Measurements from ENCODE around the gene LUC7L. TPM values are rescaled to one million over a fixed set of nuclear protein-coding genes. Genes with fewer than 3 reads are reported as not detected.

LUC7L gene
- total and polyA plus RNA-seq, 2 of the 8 experiments (the other 6 are each of a cell fraction or from before 2014, with no cell fraction given): 49.7 to 129 TPM

DNA sequence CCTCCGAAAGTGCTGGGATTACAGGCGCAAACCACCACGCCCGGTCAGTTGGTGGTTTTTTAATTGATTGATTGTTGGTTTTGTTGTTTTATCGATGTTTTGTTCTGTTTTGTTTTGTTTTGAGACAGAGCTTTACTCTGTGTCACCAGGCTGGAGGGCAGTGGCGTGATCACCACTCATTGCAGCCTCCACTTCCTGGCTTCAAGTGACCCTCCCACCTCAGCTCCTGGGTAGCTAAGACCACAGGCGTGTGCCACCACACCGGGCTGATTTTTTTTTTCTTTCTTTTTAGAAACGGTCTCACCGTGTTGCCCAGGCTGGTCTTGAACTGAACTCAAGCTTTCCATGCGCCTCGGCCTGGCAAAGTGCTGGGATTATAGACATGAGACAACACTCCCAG is 17.8 kb upstream of the LUC7L start:
- Histone ChIP-seq H3K79me1 (ENCODE audit: low read depth, low read length) (peaks cover 3% of the 10 kb centered on the region), H3K4me1 (replicated peaks in 1 of 4; ENCODE audit: control insufficient read depth in 3 of 4, insufficient read depth in 4 of 4, low read length in 3 of 4) (no peaks in the 10 kb centered on the region), H4K91ac (replicated peaks; ENCODE audit: insufficient read length, low read length) (no peak overlapping the region), H2AFZ (ENCODE audit: low read length) (no peak overlapping the region), H2BK12ac (ENCODE audit: low read depth, low read length) (no peak overlapping the region), H4K8ac (ENCODE audit: extremely low read depth, insufficient read depth, low read length) (no peak overlapping the region), H3K4me3 (ENCODE audit: extremely low read depth in 1 of 4, insufficient read depth in 2 of 4, low read depth in 3 of 4, low read length in 4 of 4) (no peak overlapping the region), H3K27ac (ENCODE audit: low read depth, low read length) (no peak overlapping the region), H4K5ac (ENCODE audit: insufficient read length, low read depth, low read length) (no peak overlapping the region), H3K14ac (ENCODE audit: insufficient read length) (no peak overlapping the region), H3K4ac (replicated peaks; ENCODE audit: insufficient read length, low read depth, low read length) (no peak overlapping the region), H3K56ac (replicated peaks; ENCODE audit: insufficient read length, low read depth, low read length) (no peak overlapping the region), H3K18ac (ENCODE audit: extremely low read depth, low read length) (no peak overlapping the region), H4K20me1 (replicated peaks in 1 of 2; ENCODE audit: control insufficient read depth in 1 of 2, insufficient read depth in 2 of 2, low read length in 2 of 2) (peaks cover 2 to 6% of the 10 kb centered on the region in 2 experiments), H2BK120ac (replicated peaks; ENCODE audit: low read depth, low read length) (no peak overlapping the region), H2BK20ac (ENCODE audit: low read length) (no peak overlapping the region), H3K79me2 (ENCODE audit: control insufficient read depth in 1 of 2, insufficient read depth in 2 of 2, low read length in 2 of 2) (peaks cover 0 to 18% of the 10 kb centered on the region in 2 experiments; a peak in 1 of 4 replicates), H3K9ac (replicated peaks in 1 of 4; ENCODE audit: extremely low read depth in 1 of 4, low read depth in 3 of 4, low read length in 3 of 4) (no peak overlapping the region), H2BK15ac (ENCODE audit: low read length) (no peak overlapping the region), H3K27me3 (replicated peaks in 1 of 4; ENCODE audit: control insufficient read depth in 3 of 4, extremely low read depth in 1 of 4, insufficient read depth in 3 of 4, low read length in 3 of 4) (no peaks in the 10 kb centered on the region), H3K36me3 (ENCODE audit: control insufficient read depth in 2 of 4, insufficient read depth in 4 of 4, low read length in 3 of 4) (peaks cover 0 to 4% (median 0%) of the 10 kb centered on the region in 4 experiments; a peak in 1 of 8 replicates), H3K4me2 (ENCODE audit: insufficient read depth in 1 of 2, low read depth in 2 of 2, low read length in 2 of 2) (no peak overlapping the region), H2BK5ac (ENCODE audit: low read depth, low read length) (no peak overlapping the region), H3K23ac (ENCODE audit: insufficient read length) (no peak overlapping the region), H2AK5ac (ENCODE audit: low read depth, low read length) (no peak overlapping the region), H3K23me2 (ENCODE audit: low read depth, low read length) (no peaks in the 10 kb centered on the region), H3K9me3 (ENCODE audit: insufficient read depth in 2 of 2, low read depth in 1 of 2, low read length in 1 of 2) (no peaks in the 10 kb centered on the region)
- 93% methylated on average over 12 of the region's 12 CpGs; no CpG with 5 or more reads in 1 of the 2 experiments for WGBS, 2 experiments (ENCODE audit: extremely low coverage in 1 of 2, insufficient coverage in 1 of 2, insufficient read length in 1 of 2, insufficient replicate concordance in 2 of 2, low coverage in 1 of 2, low lambda C conversion rate in 2 of 2, missing lambda C conversion rate in 1 of 2)
- CTCF ChIA-PET (ENCODE audit: partially characterized antibody): interaction anchor here (0.7 kb wide), 1 partner anchor 180 kb away, joined by 3 read pairs; no protein-coding TSS in a partner anchor
- POLR2A ChIA-PET (ENCODE audit: partially characterized antibody): interaction anchor here (0.6 kb wide), 2 partner anchors 15 to 125 kb away, joined by 3 to 5 read pairs; no protein-coding TSS in a partner anchor
- DNase-seq (ENCODE audit: low read depth in 1 of 2, low spot score in 2 of 2) (no peak), FAIRE-seq (no peak)
- TF ChIP-seq EZH2 (IDR thresholded peaks at IDR 0.05; ENCODE audit: low read depth, low read length, severe bottlenecking) (no peak), POLR2A (IDR thresholded peaks at IDR 0.05; ENCODE audit: control extremely low read depth in 1 of 2, low read depth in 2 of 2, low read length in 2 of 2) (no peak), RXRA (IDR thresholded peaks at IDR 0.05; ENCODE audit: insufficient read depth, low read depth, low read length) (no peak), RFX5 (IDR thresholded peaks at IDR 0.05; ENCODE audit: borderline replicate concordance, low read depth, low read length) (no peak), TBP (IDR thresholded peaks at IDR 0.05; ENCODE audit: low read depth, low read length) (no peak), RAD21 (IDR thresholded peaks at IDR 0.05 in 1 of 2, conservative IDR thresholded peaks at IDR 0.05 in 1 of 2; ENCODE audit: low read depth in 2 of 2, low read length in 2 of 2) (no peak), CHD1 (IDR thresholded peaks at IDR 0.05; ENCODE audit: low read depth, low read length) (no peak), TCF12 (IDR thresholded peaks at IDR 0.05; ENCODE audit: low read depth, low read length) (no peak), RBBP5 (IDR thresholded peaks at IDR 0.05; ENCODE audit: borderline replicate concordance, low read depth, low read length) (no peak), GABPA (IDR thresholded peaks at IDR 0.05; ENCODE audit: borderline replicate concordance, insufficient read depth, low read length) (no peak), HDAC2 (IDR thresholded peaks at IDR 0.05; ENCODE audit: borderline replicate concordance in 1 of 2, low read depth in 2 of 2, low read length in 2 of 2) (no peak), KDM4A (IDR thresholded peaks at IDR 0.05; ENCODE audit: low read depth, low read length, severe bottlenecking) (no peak), CBX8 (IDR thresholded peaks at IDR 0.05; ENCODE audit: borderline replicate concordance, low read depth, low read length) (no peak)
